LNCAP (cell line): Measurements from ENCODE around the gene DRD4.

Source experiments
- CTCF ChIP-seq: fragments of 450-650 bp; IDR thresholded peaks from 2 replicates; pipeline ENCODE4 v1.5.1; 2017; ENCODE audit warnings: mild to moderate bottlenecking

The DRD4 gene

GRCh38 chr11:625636-626268, 11.3 kb upstream of the DRD4 start:
- no peak for TF ChIP-seq CTCF

GRCh38 chr11:626475-627307, 10.4 kb upstream of the DRD4 start, which contains the start of gene SCT:
Gene SCT, minus strand, starts transcription at chr11:627181. Its CDS starts 38 bp downstream, at chr11:627143.
- TF ChIP-seq CTCF = no peak

GRCh38 chr11:627308-627576, 9.8 kb upstream of the DRD4 start:
- TF ChIP-seq CTCF = no peak

GRCh38 chr11:628056-628455, 9.0 kb upstream of the DRD4 start:
- TF ChIP-seq CTCF = no peak

GRCh38 chr11:629237-629583, 7.9 kb upstream of the DRD4 start:
- no peak for TF ChIP-seq CTCF

GRCh38 chr11:630871-631270, 6.2 kb upstream of the DRD4 start:
- no peak for TF ChIP-seq CTCF

GRCh38 chr11:635945-636510, 1.0 kb upstream of the DRD4 start:
- TF ChIP-seq CTCF = no peak
